CD4-positive, alpha-beta T cell treated with Interleukin-4 for 1 hour (primary cell): Measurements from ENCODE around the gene CBLN3.

Experiments
- DNase-seq, 2 donors: peaks; one replicate each; pipeline ENCODE4 v3.0.0-alpha.2; 2020 to 2022

Gene CBLN3

DNA sequence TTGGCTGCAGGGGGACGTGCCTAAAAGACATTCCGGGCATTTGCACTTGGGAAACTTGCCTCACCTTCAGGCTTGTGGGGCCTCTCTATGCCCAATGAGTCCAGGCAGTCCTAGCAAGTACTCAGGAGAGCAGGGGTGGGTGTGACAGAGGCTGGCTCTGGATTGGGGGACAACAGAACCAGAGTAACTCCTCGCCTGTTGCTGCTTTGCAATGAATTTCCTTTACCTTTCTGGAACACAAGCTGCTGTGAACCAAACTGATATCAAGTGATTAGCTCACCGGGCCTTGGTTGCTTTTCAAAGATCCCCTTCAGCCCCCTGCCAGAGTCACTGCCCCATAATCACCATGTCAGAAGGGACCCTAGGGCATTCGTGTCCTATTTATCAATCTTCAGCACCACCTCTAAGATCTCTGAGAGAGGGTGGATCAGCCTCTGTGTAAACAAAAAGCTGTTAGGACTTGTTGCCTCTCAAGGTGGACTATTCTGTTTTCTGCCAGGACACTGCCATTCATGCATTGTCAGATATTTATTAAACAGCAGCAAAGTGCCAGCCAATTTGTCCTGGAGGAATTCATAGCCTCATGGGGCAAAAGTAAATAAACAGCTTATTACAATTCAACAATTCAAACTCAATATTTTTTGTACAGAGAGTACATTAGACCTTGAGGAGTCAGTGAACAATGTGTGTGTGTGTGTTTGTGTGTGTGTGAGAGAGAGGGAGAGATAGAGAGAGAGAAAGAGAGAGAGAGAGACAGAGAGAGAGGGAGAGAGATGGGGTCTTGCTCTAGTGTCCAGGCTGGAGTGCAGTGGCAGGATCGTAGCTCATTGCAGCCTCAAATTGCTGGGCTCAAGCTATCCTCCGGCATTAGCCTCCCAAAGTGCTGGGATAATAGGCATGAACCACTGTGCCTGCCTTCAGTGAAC lies 50.2 kb downstream of the CBLN3 start:
- DNase-seq, result no peak

DNA sequence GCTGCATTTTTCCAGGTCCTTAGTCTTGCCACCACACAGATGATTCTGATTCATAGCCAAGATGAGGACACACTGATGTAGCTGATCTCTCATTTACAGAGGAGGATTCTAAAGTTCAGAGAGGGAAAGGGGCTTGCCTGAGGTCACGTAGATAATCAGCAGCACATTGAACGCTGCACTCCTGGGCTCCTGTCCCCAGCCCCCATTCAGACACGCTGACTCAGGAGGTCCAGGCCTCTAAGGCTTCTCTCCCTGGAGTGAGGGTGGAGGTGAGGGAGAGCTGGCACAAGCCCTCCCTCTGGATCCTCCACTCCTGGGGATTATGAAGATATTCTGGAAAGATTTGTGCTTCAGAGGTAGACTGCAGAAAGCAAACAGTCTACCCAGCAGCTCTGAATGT lies 51.1 kb downstream of the CBLN3 start:
- no peak for DNase-seq

- no peak for DNase-seq
Measured at GRCh38 chr14:24377657-24378056, 51.8 kb downstream of the CBLN3 start.

DNA sequence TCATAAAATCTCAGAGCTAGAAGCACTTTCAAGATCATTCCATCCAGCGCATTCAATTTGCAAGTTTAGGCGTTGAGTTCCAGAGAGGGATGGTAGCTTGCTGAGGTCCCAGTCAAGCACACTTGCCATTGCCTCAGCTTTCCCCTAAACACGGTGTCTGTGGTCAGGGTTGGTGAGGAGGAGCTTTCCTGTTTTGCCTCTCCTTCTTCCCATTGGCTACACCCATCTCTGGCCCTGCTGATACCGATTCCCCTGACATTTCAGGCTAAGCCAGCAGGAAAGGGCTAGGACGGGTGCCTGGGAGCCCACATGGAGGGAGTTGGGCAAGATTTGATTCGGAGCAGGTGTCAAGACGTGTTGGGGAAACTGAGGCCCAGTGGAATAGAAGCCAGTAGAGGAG lies 52.3 kb downstream of the CBLN3 start:
- no peak for DNase-seq
